HG03439 (cell line): ENCODE results near the gene UBASH3B.

Source experiments
- ATAC-seq: cut with Tn5 transposase; IDR thresholded peaks from one replicate; pipeline ENCODE4 v1.9.1; 2021; ENCODE audit warnings: mild to moderate bottlenecking, moderate library complexity; ENCODE audit not compliant: unreplicated experiment

UBASH3B gene

DNA sequence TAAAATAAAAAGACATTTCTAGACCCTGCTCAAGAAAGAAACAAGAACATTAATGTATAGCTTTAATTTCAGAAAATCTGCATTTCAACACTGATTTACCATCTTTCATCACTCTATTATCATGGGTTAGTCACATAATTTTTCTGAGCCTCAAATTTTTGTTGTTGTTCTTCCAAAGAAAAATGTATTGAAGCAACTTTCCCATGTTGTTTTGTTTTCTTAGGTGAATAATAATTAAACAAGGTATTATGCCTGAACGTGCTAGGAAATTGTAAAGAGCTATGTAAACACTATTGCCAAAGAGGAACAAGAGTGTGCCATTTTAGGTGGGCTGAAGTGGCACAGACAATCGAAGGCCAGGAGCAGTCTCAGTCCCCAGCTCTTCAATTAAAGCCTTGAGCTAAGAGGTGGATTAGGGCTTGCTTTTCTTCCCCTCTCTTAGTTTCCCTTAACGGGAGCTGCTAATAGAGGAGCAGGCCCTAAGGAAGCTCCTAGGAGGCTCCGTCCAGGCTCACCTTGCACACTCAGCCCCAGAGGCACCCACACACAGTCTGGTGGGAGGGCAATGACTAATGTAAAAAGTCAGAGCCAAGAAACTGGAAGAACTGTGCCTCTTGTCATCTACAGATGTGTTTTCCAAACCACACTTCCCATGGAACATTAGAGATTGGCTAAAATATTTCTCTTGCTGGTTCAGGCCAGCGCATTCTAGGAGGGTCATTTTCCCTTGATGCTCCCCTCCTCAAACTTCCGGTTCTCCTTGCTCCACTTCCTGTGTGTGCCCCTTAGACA lies 8.8 kb upstream of the UBASH3B start:
- ATAC-seq, result no peak

DNA sequence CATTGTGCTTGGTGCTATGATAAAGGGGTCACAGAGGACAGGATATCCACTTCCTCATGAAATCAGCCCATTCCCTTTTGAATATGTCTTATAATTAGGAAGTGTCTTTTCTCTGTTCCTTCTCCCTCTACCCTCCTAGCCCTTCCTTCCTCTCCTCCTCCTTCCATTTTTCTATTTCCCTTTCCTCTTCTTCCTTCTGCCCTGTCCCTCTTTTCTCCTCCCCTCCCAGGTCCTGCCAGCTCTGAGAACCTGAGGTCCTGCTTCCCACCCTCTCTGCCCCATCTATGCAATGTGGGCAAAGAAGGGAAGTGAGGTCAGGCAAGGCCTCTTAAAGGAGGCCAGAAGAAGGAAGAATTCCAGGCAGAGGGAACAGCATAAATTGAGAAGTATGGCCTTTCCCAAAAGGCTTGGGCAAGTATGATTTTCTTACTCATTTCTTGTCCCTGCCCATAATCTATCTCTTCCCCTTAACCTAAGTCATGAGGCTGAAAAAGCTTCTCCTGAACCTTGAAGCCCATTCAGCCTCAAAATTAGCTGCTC lies 7.7 kb upstream of the UBASH3B start:
- ATAC-seq, result no peak

DNA sequence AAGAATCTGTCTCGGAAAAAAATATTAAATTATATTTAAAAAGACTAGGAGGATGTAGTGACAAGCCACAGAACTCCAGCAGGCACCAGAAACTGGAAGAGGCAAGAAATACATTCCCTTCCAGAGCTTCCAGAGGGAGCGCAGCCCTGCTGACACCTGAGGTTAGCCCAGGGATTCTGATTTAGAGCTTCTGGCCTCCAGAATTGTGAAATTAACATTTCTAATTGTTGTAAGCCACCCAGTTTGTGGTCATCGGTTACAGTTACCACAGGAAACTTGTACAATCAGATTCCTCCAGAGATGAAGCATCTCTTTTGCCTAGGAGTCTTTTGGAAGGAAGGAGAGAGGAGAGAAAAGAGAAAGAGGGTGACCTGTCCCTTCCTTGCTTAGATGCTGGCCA lies 6.4 kb upstream of the UBASH3B start:
- ATAC-seq, result no peak

DNA sequence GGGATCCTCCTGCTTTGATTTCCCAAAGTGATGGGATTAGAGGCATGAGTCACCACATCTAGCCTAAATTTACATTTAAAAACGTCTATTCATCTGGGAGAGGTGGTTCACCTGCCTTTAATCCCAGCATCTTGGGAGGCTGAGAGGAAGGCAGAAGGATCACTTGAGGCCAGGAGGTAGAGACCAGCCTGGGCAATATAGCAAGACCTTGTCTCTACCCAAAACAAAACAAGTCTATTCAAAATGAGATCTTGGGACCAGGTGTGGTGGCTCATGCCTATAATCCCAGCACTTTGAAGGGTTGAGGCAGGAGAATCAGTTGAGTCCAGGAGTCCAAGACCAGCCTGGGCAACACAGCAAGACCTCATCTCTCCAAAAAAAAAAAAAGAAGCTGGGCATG lies 4.9 kb upstream of the UBASH3B start:
- ATAC-seq, result no peak

DNA sequence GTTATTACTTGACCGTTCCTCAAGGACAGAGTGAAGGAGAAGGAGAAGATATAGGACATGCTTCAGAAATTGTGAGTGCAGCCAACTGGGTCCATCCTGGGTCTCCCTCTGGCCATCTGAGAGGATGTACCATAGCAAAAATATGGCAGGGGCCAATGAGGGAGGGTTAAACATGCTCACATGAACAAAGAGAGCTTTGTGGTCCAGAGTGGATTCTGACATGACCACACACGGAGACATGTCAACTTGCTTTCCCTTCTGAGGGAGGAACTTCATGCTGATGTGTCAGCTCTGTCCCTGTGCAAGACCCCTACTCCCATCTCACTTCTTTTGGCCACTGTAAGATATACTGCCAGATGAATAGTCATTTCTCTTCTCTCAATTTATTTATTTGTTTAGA lies 3.0 kb upstream of the UBASH3B start:
- ATAC-seq, result no peak

DNA sequence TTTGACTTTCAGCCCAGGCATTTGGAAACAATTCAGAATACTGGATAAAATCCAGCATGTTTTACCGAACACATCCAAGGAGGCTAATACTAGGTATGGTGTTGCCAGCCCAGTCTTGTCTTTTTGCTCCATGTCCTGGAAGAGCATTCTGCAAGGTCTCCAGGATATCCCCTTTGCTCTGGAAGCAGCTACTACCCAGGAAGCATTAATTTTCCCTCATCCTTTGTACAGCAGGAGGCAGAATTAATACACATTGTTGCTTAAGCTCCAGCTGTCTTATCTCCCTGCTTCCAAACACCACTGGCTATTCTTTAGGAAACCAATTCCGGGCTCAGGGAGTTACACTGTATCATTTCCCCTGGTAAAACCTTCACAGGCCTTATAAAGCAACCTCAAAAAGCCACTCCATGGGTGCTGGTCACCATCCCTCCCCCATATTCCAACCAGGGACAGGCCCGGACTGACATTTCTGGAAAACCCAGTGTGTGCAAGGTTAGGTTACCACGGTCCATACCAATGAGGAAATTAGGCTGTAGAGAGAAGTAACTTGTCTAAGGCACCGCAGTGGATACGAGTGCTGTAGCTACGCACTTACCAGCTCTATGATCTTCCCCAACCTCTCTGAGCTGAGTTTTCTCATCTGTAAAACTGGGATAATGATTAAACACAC lies 1.5 kb upstream of the UBASH3B start:
- ATAC-seq, result no peak

DNA sequence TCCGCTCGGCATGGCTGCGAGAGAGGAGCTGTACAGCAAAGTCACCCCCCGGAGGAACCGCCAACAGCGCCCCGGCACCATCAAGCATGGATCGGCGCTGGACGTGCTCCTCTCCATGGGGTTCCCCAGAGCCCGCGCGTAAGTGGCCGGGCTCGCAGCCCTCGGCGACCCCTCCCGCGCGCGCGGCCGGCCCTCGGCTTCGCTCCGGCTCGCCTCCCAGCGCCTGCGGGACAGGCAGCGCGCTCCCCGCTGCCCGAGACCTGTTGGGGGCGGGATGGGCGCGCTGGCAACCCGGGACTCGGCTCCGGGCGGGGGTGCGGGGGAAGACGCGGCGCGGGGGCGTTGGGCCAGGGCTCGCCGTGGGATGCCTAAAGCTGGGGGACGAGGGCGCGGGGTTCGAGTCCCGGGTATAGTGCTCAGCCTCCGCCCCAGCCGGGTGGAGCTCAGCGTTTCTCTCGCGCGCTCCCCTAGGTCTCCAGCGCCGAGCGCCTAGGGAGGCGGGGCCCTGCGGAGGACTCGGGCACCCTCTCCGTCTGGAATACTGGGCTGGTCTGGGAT lies 630 bp downstream of the UBASH3B start:
- ATAC-seq, result peak; percentile 60

DNA sequence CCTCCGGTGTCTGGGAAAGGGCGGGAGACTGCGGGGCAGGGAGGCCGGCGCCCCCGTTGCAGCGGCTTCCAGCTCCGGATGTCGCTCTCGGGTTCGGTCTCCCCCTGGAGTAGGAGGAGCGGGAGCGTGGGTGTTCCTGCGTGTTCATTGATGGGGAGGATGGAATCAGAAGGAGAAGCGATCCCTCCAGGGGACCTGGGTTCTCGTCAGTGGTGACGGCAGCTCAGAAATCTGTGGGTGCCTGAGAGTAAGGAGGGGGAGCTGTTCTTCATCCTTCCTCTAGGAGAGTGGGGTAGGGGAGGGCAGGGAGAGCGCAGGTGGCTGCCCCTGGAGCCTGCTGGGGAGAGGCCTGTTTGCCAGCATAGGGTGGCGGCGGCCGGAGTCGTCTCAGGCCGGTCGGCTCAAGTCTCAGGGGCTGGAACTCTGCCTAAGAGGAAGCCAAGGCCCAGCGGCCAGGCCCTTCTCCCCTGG lies 1.1 kb downstream of the UBASH3B start:
- ATAC-seq, result no peak

DNA sequence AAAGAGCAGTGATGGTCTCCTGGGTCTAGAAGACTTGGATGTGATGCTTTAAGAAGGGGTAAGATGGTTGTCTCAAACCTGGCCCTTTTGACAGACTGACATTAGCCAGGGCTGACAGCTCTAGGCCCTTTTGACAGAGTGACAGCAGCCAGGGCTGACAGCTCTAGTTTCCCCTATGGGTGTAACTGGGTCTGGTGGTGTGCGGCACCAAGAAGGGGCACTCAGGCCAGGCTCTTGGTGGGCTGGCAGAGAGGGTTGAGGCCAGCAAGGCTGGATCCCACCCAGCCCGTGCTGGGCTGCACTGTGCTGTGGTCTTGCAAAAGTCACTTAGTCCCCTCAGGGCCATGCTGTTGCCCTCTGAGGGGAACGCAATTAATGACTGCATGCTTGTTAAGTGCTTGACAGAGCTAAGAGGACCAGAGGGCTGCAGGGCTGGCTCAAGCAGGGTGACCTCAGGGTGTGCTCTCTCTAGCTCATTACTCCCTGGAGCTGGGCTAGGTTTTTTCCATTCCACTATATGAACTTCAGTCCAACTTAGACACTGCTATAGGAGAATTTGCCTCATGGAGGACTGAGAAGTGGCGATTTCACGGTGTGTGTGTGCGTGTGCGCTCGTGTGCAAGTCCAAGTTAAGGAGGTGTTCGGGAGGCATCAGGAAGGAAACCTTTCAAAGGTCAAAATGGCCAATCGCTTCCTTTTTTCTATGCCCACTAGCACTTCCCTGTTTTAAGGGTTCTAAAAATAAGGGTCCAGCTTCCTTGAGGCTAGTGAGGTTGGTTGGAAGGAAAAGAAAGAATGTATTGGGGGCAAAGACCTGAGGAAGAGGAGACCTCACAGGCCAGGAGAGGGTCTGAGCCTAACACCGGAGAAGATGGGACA lies 4.4 kb downstream of the UBASH3B start:
- no peak for ATAC-seq

DNA sequence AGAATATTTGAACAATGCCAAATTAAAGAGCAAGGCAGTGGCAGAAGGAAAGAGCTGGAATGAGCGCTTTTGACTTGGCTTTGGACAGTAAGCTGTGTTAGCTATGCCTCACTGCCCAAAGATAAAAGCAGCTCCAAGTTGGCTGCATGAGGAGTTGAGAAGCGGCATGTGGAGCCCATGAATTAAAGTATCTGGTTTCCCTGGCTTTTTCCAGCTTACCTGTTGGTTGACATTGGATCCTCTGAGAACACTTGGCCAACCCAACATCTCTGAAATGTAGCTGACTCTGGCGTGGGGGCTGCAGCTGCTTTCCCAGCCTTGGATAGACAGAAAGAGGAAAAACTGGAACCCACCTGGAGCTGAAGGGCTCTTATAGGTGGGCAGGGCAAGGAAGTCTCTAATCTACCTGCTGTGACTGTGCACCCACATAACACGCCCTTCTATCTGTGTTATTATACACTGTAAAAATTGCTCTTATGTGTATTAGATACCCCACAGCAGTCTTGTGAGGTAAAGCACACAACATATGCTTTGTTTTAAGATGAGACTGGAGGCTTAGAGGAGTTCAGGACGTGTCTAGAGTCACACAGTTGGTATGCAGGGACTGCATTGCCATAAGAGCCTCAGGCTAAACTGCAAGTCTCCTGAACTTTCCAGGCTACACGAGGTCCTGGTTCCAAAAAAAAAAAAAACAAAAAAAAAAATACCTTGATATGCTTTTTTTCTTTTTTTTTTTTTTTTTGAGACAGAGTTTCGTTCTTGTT lies 5.8 kb downstream of the UBASH3B start:
- ATAC-seq, result no peak

DNA sequence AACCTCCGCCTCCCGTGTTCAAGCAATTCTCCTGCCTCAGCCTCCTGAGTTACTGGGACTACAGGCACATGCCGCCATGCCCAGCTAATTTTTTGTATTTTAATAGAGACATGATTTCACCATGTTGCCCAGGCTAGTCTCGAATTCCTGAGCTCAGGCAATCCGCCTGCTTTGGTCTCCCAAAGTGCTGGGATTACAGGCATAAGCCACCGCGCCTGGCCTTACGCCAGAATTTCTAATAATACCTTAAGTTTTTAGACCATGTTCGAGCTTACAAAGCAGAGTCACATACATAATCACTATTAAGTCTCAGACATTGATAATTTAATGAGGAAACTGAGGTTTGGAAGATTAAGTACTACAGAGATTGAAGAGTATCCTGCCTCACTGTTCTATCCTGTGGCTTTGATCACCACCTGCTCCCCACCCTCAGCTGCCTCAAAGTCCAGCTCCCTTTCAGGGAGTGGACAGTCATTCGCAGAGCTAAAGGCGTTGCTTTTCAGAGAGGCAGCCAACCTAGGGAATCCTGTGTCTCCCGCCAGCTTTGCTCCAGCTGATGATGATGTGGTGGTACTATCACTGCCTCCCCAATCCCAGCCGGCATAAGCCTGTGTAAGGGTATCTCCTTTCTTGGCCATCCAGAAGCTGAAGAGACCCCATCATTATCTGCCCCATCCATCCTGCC lies 7.7 kb downstream of the UBASH3B start:
- no peak for ATAC-seq

DNA sequence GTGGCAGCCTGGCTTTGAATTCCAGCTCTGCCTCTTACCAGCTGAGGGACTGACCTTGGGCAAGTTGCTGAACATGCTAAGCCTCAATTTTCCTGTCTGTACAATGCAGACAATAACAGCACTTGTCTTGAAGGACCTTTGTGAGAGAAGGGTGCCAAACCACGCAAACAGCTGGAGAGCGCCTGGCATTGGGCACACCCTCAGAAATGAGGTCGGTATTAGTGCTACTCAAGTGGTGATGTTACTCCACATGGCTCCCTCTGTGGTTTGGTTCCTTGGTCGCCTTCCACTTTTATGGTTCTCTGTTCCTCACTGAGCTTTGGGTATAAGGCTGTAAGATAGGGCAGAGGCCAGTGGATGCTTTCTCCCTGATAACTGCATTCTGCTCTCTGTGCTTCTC lies 8.2 kb downstream of the UBASH3B start:
- no peak for ATAC-seq

DNA sequence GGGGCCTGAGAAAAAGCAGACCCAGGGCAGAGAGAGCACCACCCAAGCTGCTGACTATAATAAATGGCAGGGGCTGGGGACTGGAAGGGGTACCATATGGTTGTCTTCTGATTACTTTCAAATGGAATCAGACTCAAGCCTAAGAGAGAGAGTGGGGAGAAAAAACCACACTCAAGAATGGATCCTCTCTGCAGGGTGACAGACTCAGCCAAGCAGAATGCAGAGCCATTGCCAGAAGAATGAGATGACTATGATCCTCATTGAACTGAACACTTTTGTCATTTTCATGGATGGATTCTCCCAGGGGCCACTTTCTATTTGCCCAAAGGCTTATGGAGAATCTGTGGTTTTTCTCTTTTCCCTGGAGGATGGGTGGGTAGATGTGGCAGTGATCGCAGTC lies 8.7 kb downstream of the UBASH3B start:
- no peak for ATAC-seq

DNA sequence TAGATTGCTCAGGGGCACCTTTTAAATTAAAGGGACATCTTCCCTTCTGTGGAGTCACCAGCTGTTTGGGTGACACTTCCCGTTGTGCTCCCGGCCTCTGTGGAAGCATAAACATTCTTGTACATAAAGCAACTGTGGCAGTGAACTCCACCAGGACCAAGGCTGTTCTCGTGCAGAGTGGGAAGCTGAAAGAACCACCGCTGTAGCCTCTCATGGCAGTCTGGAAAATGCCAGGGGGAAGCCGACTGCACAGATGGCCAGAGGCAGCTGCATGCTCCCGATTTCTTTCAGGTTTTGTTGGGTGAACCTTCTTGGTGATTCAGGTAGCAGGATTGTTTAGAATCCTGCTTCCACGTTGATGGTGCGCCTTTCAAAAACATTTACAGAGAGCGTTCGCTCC lies 10.3 kb downstream of the UBASH3B start:
- ATAC-seq, result no peak

DNA sequence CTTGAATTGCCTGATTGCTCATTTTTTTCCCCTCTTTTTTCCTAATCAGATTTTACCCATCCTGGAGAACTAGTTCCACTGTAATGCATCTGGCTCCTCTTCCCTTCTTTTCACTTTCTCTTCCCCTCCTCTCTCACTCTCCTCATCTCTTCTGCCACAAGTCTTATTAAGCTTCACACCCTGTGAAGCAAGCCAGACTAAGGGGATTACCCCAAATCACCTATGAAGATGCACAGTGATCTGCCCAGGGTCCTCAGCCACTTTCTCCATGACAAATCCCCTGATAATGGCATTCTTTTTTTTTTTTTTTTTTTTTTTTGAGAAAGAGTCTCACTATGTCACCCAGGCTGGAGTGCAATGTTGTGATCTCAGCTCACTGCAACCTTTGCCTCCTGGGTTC lies 11.2 kb downstream of the UBASH3B start:
- no peak for ATAC-seq

DNA sequence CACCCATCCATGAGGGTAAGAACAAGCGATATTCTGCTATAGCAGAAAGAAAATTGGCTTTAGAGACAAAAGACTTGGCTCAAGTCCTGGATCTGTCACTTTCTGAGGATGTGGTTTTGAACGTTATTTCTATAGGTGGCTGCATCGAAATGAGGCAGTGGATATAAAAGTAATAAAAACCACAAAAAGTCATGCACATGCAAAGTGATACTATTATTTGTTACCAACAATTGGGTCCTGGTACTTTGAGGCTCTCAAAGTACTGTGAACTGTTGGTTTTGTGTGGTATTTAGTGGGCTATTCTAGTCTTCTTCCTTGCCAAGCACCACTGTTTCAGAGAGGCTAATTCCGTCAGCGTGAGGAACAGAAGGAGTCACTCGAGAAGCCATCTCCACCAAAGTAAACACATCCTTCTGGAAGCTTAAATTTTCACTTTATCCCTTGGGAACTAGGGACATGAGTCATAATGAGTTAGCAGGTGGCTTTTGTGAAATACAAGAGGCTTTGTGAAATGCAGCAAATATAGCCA lies 13.1 kb downstream of the UBASH3B start:
- ATAC-seq, result no peak

DNA sequence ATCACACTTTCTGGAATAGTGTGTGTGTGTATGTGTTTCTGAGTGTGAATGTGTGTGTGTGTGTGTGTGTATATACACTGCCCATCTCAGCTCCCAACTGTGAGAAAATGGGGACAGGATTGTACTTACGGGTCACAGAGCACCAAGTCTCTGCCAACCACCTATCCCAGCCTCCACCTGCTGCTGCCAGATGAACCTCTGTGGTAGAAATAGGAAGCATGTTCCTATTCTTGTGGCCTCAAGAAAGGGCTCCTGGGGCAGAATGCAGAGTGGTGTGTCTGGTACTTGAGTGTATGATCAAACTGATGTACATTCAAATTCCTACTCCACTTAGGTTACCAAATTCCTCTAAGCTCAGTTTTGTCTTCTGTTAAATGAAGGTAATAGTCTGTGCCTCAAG lies 14.6 kb downstream of the UBASH3B start:
- no peak for ATAC-seq

DNA sequence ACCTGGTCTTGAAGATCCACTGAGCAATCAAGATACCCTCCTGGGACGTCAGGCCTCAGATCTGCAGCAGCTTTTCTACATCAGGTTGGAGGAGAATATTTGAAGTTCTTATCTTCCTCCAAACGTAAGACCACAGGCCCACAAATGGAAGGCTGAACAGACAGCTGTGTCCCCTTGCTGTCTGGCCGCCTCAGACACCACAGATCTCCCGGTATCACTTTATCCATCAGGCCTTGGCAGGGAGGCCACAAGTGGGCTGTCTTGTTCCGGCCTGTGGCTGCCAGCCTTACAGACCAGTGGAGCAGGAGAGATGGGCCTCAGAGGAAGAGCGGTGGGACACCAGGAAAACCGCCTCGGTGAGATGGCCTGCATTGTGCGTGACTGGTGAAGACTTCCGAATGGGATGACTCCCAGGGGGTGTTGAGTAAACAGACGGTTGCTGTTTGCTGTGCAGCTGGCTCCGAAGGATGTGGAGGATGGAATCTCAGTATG lies 15.9 kb downstream of the UBASH3B start:
- ATAC-seq, result no peak

DNA sequence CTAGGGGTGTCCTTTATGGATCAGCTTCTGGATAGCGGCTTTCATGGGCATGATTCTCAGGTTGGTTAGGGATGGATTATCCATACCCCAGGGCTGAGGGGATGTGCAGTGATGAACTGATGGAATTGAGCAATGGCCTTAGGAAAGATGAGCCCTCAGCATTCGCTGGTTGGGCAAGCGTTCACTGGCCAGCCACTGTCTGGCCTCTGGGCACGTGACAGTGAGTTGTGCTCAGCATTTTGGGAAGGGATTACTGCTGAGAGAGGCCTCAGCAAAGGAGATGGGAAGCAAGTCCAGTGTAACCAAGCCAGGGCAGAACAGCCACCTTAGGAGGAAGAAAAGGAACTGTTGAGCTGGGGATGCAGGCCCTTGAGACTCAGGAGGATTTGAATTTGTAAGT lies 17.4 kb downstream of the UBASH3B start:
- no peak for ATAC-seq
